ENCODE results near the gene RIOK3. TPM values are rescaled to one million over a fixed set of nuclear protein-coding genes. Genes with fewer than 3 reads are reported as not detected.
"Not testable (repeated sequence)": the region's sequence is repeated elsewhere in the genome, so short reads cannot be mapped to it uniquely, and the experiment has no call there.

RIOK3 gene
- total RNA-seq, 1 donor from 2014 or later: 30.0 TPM

- no peak for DNase-seq (ENCODE audit: low read depth)
- no peak for TF ChIP-seq CTCF (conservative IDR thresholded peaks at IDR 0.05; ENCODE audit: low read depth, low read length)
- H3K4me3 ChIP-seq (ENCODE audit: low read depth, low read length): no peak overlapping the region
Observed at GRCh38 chr18:23484561-23485182, 31.6 kb downstream of the RIOK3 start.

GRCh38 chr18:23485386-23485785, 32.3 kb downstream of the RIOK3 start:
- DNase-seq (ENCODE audit: low read depth): no peak
- TF ChIP-seq CTCF (conservative IDR thresholded peaks at IDR 0.05; ENCODE audit: low read depth, low read length): no peak
- H3K4me3 ChIP-seq (ENCODE audit: low read depth, low read length): no peak overlapping the region

- no peak for DNase-seq (ENCODE audit: low read depth)
- no peak overlapping the region for H3K4me3 ChIP-seq (ENCODE audit: low read depth, low read length)
- TF ChIP-seq CTCF (conservative IDR thresholded peaks at IDR 0.05; ENCODE audit: low read depth, low read length): no peak
Observed at GRCh38 chr18:23487738-23488570, 34.9 kb downstream of the RIOK3 start.

GRCh38 chr18:23489586-23489985, 36.5 kb downstream of the RIOK3 start:
- not testable (repeated sequence) for DNase-seq (ENCODE audit: low read depth)

GRCh38 chr18:23493654-23494053, 40.6 kb downstream of the RIOK3 start:
- no peak overlapping the region for H3K4me3 ChIP-seq (ENCODE audit: low read depth, low read length)
- no peak for DNase-seq (ENCODE audit: low read depth)
- TF ChIP-seq CTCF (conservative IDR thresholded peaks at IDR 0.05; ENCODE audit: low read depth, low read length): no peak

More at GRCh38 chr18:23489586-23489985, 36.5 kb downstream of the RIOK3 start:
- H3K4me3 ChIP-seq (ENCODE audit: low read depth, low read length): not testable (repeated sequence)

GRCh38 chr18:23494992-23495391, 41.9 kb downstream of the RIOK3 start:
- no peak overlapping the region for H3K4me3 ChIP-seq (ENCODE audit: low read depth, low read length)
- DNase-seq (ENCODE audit: low read depth): no peak
- TF ChIP-seq CTCF (conservative IDR thresholded peaks at IDR 0.05; ENCODE audit: low read depth, low read length): no peak

GRCh38 chr18:23495723-23496440, 42.8 kb downstream of the RIOK3 start:
- no peak overlapping the region for H3K4me3 ChIP-seq (ENCODE audit: low read depth, low read length)
- no peak for TF ChIP-seq CTCF (conservative IDR thresholded peaks at IDR 0.05; ENCODE audit: low read depth, low read length)
- no peak for DNase-seq (ENCODE audit: low read depth)
